ENCODE measurements around the gene KLK4.

Gene KLK4

GRCh38 chr19:50911206-50912101 lies at the start of gene KLK4:
Gene KLK4, minus strand, starts transcription at chr19:50911395. Its CDS starts 657 bp downstream, at chr19:50910738.
- no peak for DNase-seq

GRCh38 chr19:50959731-50960500 lies 48.7 kb upstream of the KLK4 start:
- no peak for DNase-seq

- DNase-seq = no peak
Observed at GRCh38 chr19:50957587-50957986, 46.4 kb upstream of the KLK4 start.

- no peak for DNase-seq
Observed at GRCh38 chr19:50952910-50953309, 41.7 kb upstream of the KLK4 start, which contains the start of gene KLK5. Gene KLK5, minus strand, starts transcription at chr19:50953038. Its CDS starts 381 bp downstream, at chr19:50952657.

GRCh38 chr19:50949861-50950260 lies 38.7 kb upstream of the KLK4 start:
- no peak for DNase-seq

GRCh38 chr19:50947123-50947522 lies 35.9 kb upstream of the KLK4 start:
- no peak for DNase-seq

GRCh38 chr19:50944795-50945194 lies 33.6 kb upstream of the KLK4 start:
- DNase-seq = no peak

- no peak for DNase-seq
Observed at GRCh38 chr19:50943074-50943828, 32.1 kb upstream of the KLK4 start.

GRCh38 chr19:50939596-50939995 lies 28.4 kb upstream of the KLK4 start:
- no peak for DNase-seq

GRCh38 chr19:50933640-50934039 lies 22.4 kb upstream of the KLK4 start:
- no peak for DNase-seq

GRCh38 chr19:50932690-50933083 lies 21.5 kb upstream of the KLK4 start:
- DNase-seq = no peak

- DNase-seq = no peak
Observed at GRCh38 chr19:50932018-50932689, 21.0 kb upstream of the KLK4 start.

- no peak for DNase-seq
Observed at GRCh38 chr19:50931023-50931422, 19.8 kb upstream of the KLK4 start.

- DNase-seq = no peak
Observed at GRCh38 chr19:50928831-50929230, 17.6 kb upstream of the KLK4 start.

- DNase-seq = no peak
Observed at GRCh38 chr19:50926144-50926543, 14.9 kb upstream of the KLK4 start.

GRCh38 chr19:50925734-50926133 lies 14.5 kb upstream of the KLK4 start:
- DNase-seq = no peak

GRCh38 chr19:50924586-50924985 lies 13.4 kb upstream of the KLK4 start:
- no peak for DNase-seq

GRCh38 chr19:50922317-50922853 lies 11.2 kb upstream of the KLK4 start:
- peak; percentile 59 to 65 for DNase-seq

- no peak for DNase-seq
Observed at GRCh38 chr19:50921426-50922316, 10.5 kb upstream of the KLK4 start.

- no peak for DNase-seq
Observed at GRCh38 chr19:50916069-50916468, 4.9 kb upstream of the KLK4 start.
